Liver (tissue), 9 donors: Measurements from ENCODE around the gene POLA1. TPM values are rescaled to one million over a fixed set of nuclear protein-coding genes. Genes with fewer than 3 reads are reported as not detected.

ENCODE experiments used
- DNase-seq: peaks from one replicate; pipeline ENCODE4 v3.0.0-alpha.2; 2017; ENCODE audit warnings: low spot score
- H3K27ac ChIP-seq, 2 donors: one replicate each; pipeline ENCODE4 v1.7.0; 2013; ENCODE audit warnings: inconsistent platforms in 2 of 2, low read length in 2 of 2, control low read depth in 1 of 2, low read depth in 1 of 2, mild to moderate bottlenecking in 1 of 2
- H3K27me3 ChIP-seq, 4 donors: one replicate each; pipeline versions ENCODE4 v1.6.1 to v1.7.0; 2013; ENCODE audit warnings: low read length in 3 of 4, inconsistent platforms in 1 of 4, mild to moderate bottlenecking in 1 of 4, moderate library complexity in 1 of 4; ENCODE audit not compliant: control insufficient read depth in 4 of 4, insufficient read depth in 4 of 4
- H3K36me3 ChIP-seq, 4 donors: one replicate each; pipeline versions ENCODE4 v1.6.1 to v1.7.0; 2013; ENCODE audit warnings: low read length in 3 of 4, mild to moderate bottlenecking in 3 of 4, low read depth in 1 of 4, moderate library complexity in 1 of 4; ENCODE audit not compliant: control insufficient read depth in 4 of 4, insufficient read depth in 3 of 4
- H3K4me1 ChIP-seq, 4 donors: one replicate each; pipeline versions ENCODE4 v1.6.1 to v1.7.0; 2013; ENCODE audit warnings: low read length in 3 of 4, mild to moderate bottlenecking in 3 of 4, moderate library complexity in 1 of 4; ENCODE audit not compliant: control insufficient read depth in 4 of 4, insufficient read depth in 4 of 4
- H3K4me3 ChIP-seq, 3 donors: one replicate each; pipeline versions ENCODE4 v1.6.1 to v1.7.0; 2013; ENCODE audit warnings: low read length in 3 of 3, control low read depth in 1 of 3, low read depth in 1 of 3, mild to moderate bottlenecking in 1 of 3
- H3K9ac ChIP-seq, 2 donors: one replicate each; pipeline ENCODE4 v1.7.0; 2013; ENCODE audit warnings: low read length in 2 of 2, mild to moderate bottlenecking in 2 of 2, moderate library complexity in 2 of 2, control low read depth in 1 of 2, low read depth in 1 of 2
- H3K9me3 ChIP-seq, 4 donors: one replicate each; pipeline versions ENCODE4 v1.6.1 to v1.7.0; 2013; ENCODE audit warnings: low read length in 3 of 4; ENCODE audit not compliant: control insufficient read depth in 4 of 4
- EGR1 ChIP-seq, 2 donors: IDR thresholded peaks; 2 replicates each; pipeline ENCODE4 v1.6.1; 2016 to 2018; ENCODE audit warnings: antibody characterized with exemption in 2 of 2, low read depth in 2 of 2
- FOXA1 ChIP-seq: IDR thresholded peaks from 2 replicates; pipeline ENCODE4 v1.6.1; 2016; ENCODE audit warnings: antibody characterized with exemption
- FOXA2 ChIP-seq: IDR thresholded peaks from 2 replicates; pipeline ENCODE4 v1.6.1; 2016; ENCODE audit warnings: antibody characterized with exemption
- GABPA ChIP-seq, 2 donors: IDR thresholded peaks in 1 of 2; conservative IDR thresholded peaks in 1 of 2; 2 replicates each; pipeline ENCODE4 v1.6.1; 2016; ENCODE audit warnings: antibody characterized with exemption in 2 of 2, mild to moderate bottlenecking in 1 of 2, moderate library complexity in 1 of 2
- HNF4A ChIP-seq, 2 donors: conservative IDR thresholded peaks; 2 replicates each; pipeline ENCODE4 v1.6.1; 2016; ENCODE audit warnings: antibody characterized with exemption in 2 of 2, mild to moderate bottlenecking in 2 of 2
- HNF4G ChIP-seq: IDR thresholded peaks from 2 replicates; pipeline ENCODE4 v1.6.1; 2016; ENCODE audit warnings: antibody characterized with exemption
- JUND ChIP-seq, 2 donors: IDR thresholded peaks; 2 replicates each; pipeline ENCODE4 v1.6.1; 2016; ENCODE audit warnings: antibody characterized with exemption in 2 of 2
- NR2F2 ChIP-seq: IDR thresholded peaks from 2 replicates; pipeline ENCODE4 v1.6.1; 2016; ENCODE audit warnings: antibody characterized with exemption
- RAD21 ChIP-seq, 2 donors: IDR thresholded peaks; 2 replicates each; pipeline ENCODE4 v1.6.1; 2016; ENCODE audit warnings: antibody characterized with exemption in 2 of 2, mild to moderate bottlenecking in 2 of 2
- RXRA ChIP-seq, 2 donors: IDR thresholded peaks; 2 replicates each; pipeline ENCODE4 v1.6.1; 2017 to 2018; ENCODE audit warnings: antibody characterized with exemption in 2 of 2, mild to moderate bottlenecking in 1 of 2
- SP1 ChIP-seq: IDR thresholded peaks from 2 replicates; pipeline ENCODE4 v1.6.1; 2018; ENCODE audit warnings: antibody characterized with exemption, mild to moderate bottlenecking
- TAF1 ChIP-seq: conservative IDR thresholded peaks from 2 replicates; pipeline ENCODE4 v1.6.1; 2016; ENCODE audit warnings: antibody characterized with exemption, mild to moderate bottlenecking
- YY1 ChIP-seq: IDR thresholded peaks from 2 replicates; pipeline ENCODE4 v1.6.1; 2016; ENCODE audit warnings: antibody characterized with exemption, mild to moderate bottlenecking
- whole genome bisulfite sequencing: extraction: QIAGEN DNeasy Blood & Tissue Kit; methylation state at CpG from one replicate; pipeline ENCODE4 v1.1.7; 2013; 5-methylcytosine and 5-hydroxymethylcytosine counted together
- polyA plus RNA-seq, 2 donors: library from polyadenylated mRNA; stranded (reverse) in 1 of 2; unstranded in 1 of 2; fragments of 200-250 nt in 1 of 2; fragments of >200 nt in 1 of 2; fragmentation: Nextera tagmentation in 1 of 2; extraction: Ambion mirVana in 1 of 2; gene quantifications; one replicate each; pipeline versions ENCODE4 v1.2.1 to v1.2.3, GENCODE V29; 2013 to 2015
- total RNA-seq, 2 donors: library from RNA; depleted of rRNA; stranded (reverse); fragments of >200 nt; gene quantifications; one replicate each; pipeline ENCODE4 v1.2.3, GENCODE V29; 2014
- TF ChIP-seq, protein P1 (sequence below): IDR thresholded peaks from 2 replicates; pipeline ENCODE4 v1.6.1; 2016; ENCODE audit warnings: antibody characterized with exemption, mild to moderate bottlenecking
- TF ChIP-seq, protein P2 (sequence below): IDR thresholded peaks from 2 replicates; pipeline ENCODE4 v1.6.1; 2016; ENCODE audit warnings: antibody characterized with exemption
- TF ChIP-seq, protein P3 (sequence below): IDR thresholded peaks from 2 replicates; pipeline ENCODE4 v1.6.1; 2016; ENCODE audit warnings: antibody characterized with exemption
- TF ChIP-seq, protein P4 (sequence below): IDR thresholded peaks from 2 replicates; pipeline ENCODE4 v1.6.1; 2016; ENCODE audit warnings: antibody characterized with exemption
- donor health status: healthy.
- donor health status: healthy.
- donor health status: healthy.
- donor health status: healthy.
- donor health status: healthy.

POLA1 gene
- total and polyA plus RNA-seq, 4 donors: 0.93 to 12.7 (median 4.3) TPM

DNA sequence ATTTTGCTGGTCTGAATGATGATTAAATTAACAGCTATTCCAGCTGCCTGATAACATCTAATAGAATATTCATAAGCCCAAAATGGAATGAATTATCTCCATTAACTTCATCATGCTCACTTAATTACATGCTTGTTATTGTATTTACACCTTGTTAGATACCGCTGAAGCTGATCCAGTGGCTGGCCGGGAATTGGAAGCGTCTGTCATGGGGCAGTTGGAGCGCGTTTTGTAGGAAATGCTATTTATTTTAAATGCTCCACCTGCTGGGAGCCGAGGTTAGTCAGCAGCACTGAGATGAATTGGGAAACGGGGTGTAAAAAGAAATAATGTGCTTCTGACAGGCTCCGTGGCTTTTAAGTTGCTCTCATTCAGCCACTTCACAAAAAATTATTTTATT, 296.8 kb downstream of the POLA1 start:
- no peak overlapping the region for H3K27ac ChIP-seq
- no peak for TF ChIP-seq RXRA (IDR thresholded peaks at IDR 0.05)
- TF ChIP-seq TAF1: no peak
- no peak for TF ChIP-seq FOXA1
- TF ChIP-seq FOXA2: no peak
- no peak for TF ChIP-seq HNF4G
- no peak for TF ChIP-seq RAD21 (IDR thresholded peaks at IDR 0.05)
- TF ChIP-seq, protein P1, sequence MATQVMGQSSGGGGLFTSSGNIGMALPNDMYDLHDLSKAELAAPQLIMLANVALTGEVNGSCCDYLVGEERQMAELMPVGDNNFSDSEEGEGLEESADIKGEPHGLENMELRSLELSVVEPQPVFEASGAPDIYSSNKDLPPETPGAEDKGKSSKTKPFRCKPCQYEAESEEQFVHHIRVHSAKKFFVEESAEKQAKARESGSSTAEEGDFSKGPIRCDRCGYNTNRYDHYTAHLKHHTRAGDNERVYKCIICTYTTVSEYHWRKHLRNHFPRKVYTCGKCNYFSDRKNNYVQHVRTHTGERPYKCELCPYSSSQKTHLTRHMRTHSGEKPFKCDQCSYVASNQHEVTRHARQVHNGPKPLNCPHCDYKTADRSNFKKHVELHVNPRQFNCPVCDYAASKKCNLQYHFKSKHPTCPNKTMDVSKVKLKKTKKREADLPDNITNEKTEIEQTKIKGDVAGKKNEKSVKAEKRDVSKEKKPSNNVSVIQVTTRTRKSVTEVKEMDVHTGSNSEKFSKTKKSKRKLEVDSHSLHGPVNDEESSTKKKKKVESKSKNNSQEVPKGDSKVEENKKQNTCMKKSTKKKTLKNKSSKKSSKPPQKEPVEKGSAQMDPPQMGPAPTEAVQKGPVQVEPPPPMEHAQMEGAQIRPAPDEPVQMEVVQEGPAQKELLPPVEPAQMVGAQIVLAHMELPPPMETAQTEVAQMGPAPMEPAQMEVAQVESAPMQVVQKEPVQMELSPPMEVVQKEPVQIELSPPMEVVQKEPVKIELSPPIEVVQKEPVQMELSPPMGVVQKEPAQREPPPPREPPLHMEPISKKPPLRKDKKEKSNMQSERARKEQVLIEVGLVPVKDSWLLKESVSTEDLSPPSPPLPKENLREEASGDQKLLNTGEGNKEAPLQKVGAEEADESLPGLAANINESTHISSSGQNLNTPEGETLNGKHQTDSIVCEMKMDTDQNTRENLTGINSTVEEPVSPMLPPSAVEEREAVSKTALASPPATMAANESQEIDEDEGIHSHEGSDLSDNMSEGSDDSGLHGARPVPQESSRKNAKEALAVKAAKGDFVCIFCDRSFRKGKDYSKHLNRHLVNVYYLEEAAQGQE: no peak
- TF ChIP-seq, protein P2, sequence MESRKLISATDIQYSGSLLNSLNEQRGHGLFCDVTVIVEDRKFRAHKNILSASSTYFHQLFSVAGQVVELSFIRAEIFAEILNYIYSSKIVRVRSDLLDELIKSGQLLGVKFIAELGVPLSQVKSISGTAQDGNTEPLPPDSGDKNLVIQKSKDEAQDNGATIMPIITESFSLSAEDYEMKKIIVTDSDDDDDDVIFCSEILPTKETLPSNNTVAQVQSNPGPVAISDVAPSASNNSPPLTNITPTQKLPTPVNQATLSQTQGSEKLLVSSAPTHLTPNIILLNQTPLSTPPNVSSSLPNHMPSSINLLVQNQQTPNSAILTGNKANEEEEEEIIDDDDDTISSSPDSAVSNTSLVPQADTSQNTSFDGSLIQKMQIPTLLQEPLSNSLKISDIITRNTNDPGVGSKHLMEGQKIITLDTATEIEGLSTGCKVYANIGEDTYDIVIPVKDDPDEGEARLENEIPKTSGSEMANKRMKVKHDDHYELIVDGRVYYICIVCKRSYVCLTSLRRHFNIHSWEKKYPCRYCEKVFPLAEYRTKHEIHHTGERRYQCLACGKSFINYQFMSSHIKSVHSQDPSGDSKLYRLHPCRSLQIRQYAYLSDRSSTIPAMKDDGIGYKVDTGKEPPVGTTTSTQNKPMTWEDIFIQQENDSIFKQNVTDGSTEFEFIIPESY: no peak
- TF ChIP-seq NR2F2: no peak
- TF ChIP-seq JUND (IDR thresholded peaks at IDR 0.05): no peak
- H3K36me3 ChIP-seq: no peaks in the 10 kb centered on the region
- no peaks in the 10 kb centered on the region for H3K9me3 ChIP-seq
- no peaks in the 10 kb centered on the region for H3K4me1 ChIP-seq
- WGBS: 94% methylated on average over 8 of the region's 8 CpGs
- no peaks in the 10 kb centered on the region for H3K27me3 ChIP-seq
- H3K9ac ChIP-seq: no peak overlapping the region
- no peak for DNase-seq
- H3K4me3 ChIP-seq: no peak overlapping the region

DNA sequence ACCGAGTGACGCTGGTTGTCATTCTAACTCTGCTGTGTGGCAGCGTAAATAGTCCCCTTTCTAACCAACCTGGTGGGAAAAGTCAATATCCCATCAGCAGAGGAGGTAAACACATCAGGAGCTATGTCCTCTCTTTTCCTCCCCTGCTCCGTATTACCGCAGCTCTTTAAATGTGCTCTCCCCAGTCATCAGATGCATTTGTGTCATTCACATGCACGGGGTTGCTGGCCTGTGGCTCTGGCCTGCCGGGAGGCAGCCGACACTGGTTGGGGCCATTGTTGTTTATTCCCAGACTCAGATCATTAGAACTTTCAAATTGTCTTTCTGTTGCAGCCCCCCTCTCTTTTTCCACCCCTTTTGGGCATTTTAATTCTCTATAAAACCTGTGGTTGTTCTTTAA, 300.2 kb downstream of the POLA1 start:
- no peaks in the 10 kb centered on the region for H3K9me3 ChIP-seq
- DNase-seq: no peak
- no peaks in the 10 kb centered on the region for H3K36me3 ChIP-seq
- 94% methylated on average over 8 of the region's 8 CpGs for WGBS
- no peak for TF ChIP-seq YY1
- TF ChIP-seq GABPA (IDR thresholded peaks at IDR 0.05 in 1 of 2, conservative IDR thresholded peaks at IDR 0.05 in 1 of 2): no peak
- TF ChIP-seq HNF4A (conservative IDR thresholded peaks at IDR 0.05): no peak
- no peak for TF ChIP-seq NR2F2
- no peak for TF ChIP-seq SP1
- TF ChIP-seq HNF4G: no peak
- TF ChIP-seq, protein P1: no peak
- no peak for TF ChIP-seq FOXA2
- TF ChIP-seq, protein P2: no peak
- no peak for TF ChIP-seq RXRA (IDR thresholded peaks at IDR 0.05)
- TF ChIP-seq FOXA1: no peak
- TF ChIP-seq, protein P3, sequence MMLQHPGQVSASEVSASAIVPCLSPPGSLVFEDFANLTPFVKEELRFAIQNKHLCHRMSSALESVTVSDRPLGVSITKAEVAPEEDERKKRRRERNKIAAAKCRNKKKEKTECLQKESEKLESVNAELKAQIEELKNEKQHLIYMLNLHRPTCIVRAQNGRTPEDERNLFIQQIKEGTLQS: no peak
- no peak for TF ChIP-seq RAD21 (IDR thresholded peaks at IDR 0.05)
- TF ChIP-seq, protein P4, sequence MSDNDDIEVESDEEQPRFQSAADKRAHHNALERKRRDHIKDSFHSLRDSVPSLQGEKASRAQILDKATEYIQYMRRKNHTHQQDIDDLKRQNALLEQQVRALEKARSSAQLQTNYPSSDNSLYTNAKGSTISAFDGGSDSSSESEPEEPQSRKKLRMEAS: no peak
- no peak for TF ChIP-seq EGR1 (IDR thresholded peaks at IDR 0.05; ENCODE audit: low read depth in 2 of 2)
- no peaks in the 10 kb centered on the region for H3K27me3 ChIP-seq
- no peak overlapping the region for H3K27ac ChIP-seq
- no peak overlapping the region for H3K4me3 ChIP-seq
- H3K4me1 ChIP-seq: peaks cover 0 to 4% (median 0%) of the 10 kb centered on the region in 4 donors
- no peak overlapping the region for H3K9ac ChIP-seq
